ENCODE data around the gene FAM184B. TPM values are rescaled to one million over a fixed set of nuclear protein-coding genes. Genes with fewer than 3 reads are reported as not detected.

Gene FAM184B
- total RNA-seq, 1 donor from 2014 or later: not detected

DNA sequence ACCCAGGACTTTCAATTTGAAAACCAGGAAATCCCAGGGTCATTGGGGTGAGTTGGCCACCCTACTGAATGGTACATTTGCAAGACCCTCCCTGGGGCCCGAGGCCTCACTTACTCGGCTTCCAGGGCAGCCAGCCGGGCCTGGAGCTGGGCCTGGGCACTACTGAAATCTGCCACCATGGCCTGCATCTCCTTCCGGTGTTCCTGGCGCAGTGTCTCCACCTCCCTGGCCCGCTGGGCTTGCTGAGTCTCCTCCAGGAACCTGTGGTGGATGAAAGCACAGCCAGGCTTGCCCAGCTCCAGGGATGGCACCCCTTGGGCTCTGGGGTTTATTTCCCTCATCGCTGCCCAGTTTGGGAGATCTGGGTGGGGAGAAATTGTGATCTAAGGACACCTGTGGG is 142.3 kb downstream of the FAM184B start:
- intact Hi-C loops (cut with micrococcal nuclease): loop anchor here (5.0 kb wide), 1 partner anchor 388 kb away; no protein-coding TSS in a partner anchor

DNA sequence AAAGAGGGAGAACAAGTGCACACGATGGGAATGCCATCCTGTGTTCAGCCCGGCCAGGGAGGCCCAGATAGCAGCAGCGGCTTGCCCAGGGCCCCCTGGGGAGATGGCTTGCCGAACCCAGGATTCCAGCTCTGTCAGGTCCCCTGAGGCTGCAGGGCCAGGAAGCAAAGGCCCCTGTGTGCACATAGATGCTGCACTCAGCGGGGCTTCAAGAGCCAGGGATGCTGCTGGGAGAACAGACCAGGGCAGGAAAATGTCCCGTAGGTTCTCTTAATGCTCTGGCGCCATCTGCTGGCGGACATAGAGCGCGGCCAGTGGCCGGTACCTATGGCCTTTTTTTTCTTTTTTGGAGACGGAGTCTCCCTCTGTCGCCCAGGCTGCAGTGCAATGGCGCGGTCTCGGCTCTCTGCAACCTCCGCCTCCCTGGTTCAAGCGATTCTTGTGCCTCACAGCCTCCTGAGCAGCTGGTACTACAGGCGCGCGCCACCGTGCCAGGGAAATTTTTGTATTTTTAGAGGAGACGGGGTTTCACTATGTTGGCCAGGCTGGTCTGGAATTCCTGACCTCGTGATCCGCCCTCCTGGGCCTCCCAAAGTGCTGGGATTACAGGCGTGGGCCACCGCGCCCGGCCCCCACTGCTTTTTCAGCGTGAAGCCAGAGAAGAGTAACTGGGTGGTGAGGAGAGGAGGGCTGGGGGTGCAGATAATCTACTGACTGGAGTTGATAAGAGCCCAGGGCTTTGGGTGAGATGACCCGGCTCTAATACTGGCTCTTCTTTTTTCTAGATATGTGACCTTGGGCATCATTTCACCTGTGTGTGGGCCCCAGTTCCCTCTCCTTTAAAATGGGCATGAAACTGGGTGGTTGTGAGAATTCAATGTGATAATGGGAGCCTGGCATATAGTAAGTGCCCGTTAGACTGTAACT is 144.5 kb downstream of the FAM184B start:
- intact Hi-C loops (cut with micrococcal nuclease): loop anchor here (1.0 to 5.0 kb wide), 6 partner anchors 23 to 956 kb away; partner anchors contain the start of genes DCAF16, MED28 and NCAPG

DNA sequence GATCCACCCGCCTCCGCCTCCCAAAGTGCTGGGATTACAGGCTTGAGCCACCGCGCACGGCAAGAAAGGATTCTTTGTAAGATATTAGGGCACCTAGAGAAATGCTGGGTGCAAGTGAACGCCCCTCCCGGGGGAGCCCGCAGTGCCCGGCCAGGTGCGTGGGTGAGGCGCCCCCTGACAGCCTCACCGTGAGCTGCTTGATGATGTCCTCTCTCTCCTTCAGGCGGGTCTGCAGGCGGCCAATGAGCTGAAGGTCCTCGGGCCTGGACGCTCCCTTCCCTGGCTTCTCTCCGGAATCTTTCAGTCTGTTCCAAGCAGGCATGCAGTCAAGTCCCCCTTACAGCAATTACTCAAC is 145.1 kb downstream of the FAM184B start:
- intact Hi-C loops (cut with micrococcal nuclease): loop anchor here (2.0 to 5.0 kb wide), 2 partner anchors 174 to 391 kb away; partner anchors contain the start of genes DCAF16 and NCAPG

DNA sequence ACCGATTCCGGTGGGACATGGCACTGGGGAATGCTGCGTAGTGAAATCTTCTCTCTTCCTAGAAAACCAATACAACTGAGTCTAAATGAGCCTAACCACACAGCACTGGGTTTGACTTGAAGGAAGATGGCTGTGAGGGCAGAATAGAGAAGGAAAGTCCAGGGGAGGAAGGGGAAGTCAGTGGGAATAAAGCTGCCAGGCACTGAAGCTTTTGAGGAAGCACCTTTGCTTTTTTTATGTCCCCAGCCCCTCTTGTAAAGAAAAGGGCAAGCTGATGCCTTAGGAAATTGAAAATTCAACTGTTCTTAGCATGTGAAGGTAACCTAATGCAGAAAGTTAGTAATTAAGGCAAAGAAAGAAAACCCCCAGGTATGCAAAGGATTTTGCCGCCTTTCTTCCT is 146.4 kb downstream of the FAM184B start:
- intact Hi-C loops (cut with micrococcal nuclease): loop anchor here (5.0 kb wide), 1 partner anchor 392 kb away; no protein-coding TSS in a partner anchor

DNA sequence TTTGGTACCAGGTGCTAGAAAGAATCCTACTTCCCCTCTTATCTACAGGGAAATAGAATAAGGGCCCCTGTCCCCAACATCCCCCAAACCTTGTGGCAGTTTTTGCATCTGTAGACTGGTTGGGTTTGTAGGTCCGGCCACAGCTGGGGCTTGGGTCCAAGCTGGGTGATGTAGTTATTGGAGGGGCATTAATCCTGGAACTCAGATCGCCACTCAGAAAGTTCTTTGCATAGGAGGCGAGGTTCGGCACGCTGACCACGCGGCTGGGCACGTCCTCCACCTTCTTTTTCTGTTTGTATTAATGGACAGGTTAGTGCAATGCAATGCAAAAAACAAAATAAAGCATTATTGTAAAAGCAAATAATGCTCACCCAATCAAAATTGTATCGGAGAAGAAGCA is 147.8 kb downstream of the FAM184B start:
- intact Hi-C loops (cut with micrococcal nuclease): no loop called here

DNA sequence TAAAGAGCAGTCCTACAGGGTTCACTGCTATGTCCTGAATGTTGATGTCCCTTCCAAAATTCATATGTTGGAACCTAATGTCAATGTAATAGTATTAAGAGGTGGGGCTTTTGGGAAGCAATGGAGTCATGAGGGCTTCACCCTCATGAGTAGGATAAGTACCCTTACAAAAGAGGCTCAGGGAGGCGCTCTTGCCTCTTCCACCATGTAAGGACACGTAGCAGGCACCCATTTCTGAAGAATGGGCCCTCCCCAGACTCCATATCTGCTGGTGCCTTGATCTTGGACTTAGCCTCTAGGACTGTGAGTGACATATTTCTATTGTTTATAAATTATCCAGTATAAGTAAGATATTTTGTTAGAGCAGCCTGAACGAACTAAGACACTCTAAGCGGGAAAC is 151.2 kb downstream of the FAM184B start:
- intact Hi-C loops (cut with micrococcal nuclease): no loop called here

DNA sequence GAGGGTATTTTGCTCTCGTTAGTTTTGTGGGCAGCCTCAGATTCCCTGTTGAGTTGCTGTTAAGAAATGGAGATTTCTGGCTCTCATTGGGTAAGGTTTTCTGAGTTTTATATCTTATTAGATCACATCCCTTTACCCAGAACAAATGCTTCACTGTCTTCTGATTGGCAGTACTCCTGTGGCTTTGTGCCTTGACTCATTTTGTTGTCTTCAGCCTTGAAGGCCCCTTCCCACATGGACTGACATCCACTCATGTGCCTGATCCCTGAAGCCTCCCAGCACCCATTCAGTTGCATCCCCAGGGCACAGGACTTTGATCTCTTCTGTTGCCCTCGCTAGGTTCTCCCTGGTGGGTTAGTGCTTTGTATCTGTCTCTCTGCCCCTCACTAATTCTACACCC is 156.6 kb downstream of the FAM184B start:
- intact Hi-C loops (cut with micrococcal nuclease): no loop called here

DNA sequence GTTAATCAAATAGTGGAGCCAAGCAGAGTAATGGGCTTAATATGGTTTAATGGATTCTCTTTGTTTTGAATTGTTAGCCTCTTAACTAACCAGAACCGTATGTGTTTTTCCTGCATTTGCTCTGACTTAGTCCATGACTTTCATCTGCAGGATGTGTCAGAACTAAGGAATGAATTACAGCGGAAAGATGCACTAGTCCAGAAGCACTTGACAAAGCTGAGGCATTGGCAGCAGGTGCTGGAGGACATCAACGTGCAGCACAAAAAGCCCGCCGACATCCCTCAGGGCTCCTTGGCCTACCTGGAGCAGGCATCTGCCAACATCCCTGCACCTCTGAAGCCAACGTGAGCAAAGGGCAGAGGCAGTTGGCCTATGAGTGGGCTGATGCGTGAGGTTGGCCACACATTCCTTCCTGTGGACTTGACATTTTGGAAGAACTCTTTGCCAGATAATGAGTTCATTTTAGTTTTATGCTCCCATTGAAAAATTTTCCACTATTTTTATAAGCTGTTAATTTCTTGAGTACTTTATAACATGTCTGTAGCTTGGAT is 157.9 kb downstream of the FAM184B start:
- intact Hi-C loops (cut with micrococcal nuclease): loop anchor here (1.0 kb wide), 1 partner anchor 9 kb away; the partner anchor contains the start of gene MED28

DNA sequence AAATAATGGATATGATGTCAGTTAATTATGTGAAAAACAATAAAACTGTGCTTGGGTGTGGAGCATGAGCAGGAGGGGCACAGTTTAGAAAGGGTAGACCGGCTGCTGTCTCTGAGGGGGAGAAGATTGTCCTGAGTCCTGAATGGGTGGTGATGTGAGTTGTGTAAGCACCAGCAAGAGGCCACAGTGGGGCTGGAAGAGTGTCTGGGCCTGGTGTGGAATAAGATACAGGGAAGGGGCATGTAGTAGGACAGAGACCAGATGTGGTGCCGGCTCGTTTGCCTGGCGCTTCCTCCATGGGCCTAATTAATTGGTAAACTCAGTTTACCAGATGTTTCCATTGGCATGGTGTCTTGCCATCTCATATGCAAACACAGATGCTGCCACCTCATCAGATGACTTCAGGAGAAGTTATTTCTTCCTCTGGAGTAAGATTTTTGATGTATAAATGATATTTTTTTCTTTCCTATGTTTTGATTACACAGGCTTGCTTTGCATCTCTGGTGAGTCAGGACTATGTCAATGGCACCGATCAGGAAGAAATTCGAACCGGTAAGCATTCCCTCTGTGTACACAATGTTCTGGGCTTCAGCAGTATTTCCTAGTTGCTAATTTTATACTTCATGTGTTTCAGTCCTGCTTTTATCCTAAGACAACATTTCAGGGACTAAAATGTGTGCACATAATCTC is 161.9 kb downstream of the FAM184B start:
- intact Hi-C loops (cut with micrococcal nuclease): no loop called here

DNA sequence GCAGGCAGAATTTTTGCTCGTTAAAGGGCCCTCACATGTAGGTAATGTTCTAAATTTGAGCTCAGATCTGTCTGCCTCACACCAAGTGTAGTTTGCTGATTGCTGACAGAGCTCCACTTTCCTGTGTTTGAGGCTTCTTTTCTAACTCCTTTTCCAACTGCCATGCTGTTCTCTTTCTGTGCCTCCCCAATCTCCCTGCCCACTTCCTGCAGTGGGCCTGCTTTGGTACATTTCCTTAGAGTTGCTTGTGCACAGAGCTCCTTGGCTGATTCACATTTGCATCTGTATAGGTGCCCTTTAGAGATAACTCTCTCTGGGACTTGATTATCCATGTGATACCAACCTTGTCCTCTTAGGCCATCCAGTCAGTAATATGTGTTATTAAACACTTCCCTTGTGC is 162.5 kb downstream of the FAM184B start:
- intact Hi-C loops (cut with micrococcal nuclease): no loop called here

DNA sequence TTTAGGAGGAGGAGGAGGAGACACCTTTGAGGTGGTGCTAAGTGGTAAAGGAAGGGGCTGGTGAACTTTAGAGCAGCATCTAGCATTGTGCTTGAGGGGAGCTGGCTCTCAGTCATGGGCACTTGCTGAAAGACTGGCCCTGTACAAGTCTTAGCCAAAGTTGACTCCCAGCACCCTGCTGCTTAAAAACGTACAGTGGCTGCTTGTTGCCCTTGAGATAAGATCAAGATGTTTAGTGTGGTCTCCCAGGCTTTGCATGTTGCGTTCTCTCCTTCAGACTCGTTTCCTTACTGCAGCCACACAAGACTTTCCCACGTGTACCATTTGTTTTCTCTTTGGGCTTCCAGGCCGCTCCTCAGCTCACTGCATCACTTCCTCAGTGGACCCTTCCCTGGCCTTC is 165.1 kb downstream of the FAM184B start:
- intact Hi-C loops (cut with micrococcal nuclease): no loop called here

DNA sequence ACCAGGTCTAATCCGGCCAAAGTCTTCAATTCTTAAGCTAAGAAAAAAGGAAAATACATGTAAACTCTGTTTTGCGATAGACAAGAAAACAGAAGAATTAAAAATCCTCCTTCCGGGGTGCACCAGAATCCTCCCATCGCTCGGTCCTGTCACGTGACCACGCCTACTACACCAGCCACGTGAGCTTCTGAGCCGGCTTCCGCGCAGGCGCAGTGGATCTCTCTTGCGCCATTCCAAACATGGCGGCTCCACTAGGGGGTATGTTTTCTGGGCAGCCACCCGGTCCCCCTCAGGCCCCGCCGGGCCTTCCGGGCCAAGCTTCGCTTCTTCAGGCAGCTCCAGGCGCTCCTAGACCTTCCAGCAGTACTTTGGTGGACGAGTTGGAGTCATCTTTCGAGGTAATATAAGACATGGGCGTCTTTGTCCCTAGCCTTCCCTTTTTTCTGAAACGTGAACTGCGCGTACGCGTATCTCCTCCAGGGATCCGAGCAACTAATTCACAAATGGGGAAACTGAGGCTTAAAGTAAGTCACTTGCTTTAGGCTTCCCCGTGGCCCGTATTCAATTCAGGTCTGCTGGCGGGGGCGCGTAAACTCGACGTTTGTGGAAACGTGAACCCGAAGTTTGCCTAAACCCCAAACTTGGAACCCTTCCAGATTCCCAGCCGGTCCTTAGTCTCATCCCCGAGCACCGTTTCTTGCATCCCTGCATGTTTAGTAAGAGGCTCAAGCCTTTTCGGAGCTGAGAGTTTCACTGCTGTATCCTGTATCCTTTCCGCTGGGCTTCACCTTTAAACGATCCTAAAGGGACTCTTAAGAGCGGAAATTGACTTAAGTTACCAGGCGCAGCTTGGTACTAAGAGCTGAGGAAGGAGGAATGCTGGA is 166.8 kb downstream of the FAM184B start, which contains the start of gene MED28:
TSS of gene MED28 (plus strand) at position 226 of the 884 bp plus-strand sequence. CDS start at position 240, 14 bp downstream.
- intact Hi-C loops (cut with micrococcal nuclease): loop anchor here (1.0 to 5.0 kb wide), 11 partner anchors 9 to 979 kb away; partner anchors contain the start of genes DCAF16, LAP3, NCAPG and QDPR

DNA sequence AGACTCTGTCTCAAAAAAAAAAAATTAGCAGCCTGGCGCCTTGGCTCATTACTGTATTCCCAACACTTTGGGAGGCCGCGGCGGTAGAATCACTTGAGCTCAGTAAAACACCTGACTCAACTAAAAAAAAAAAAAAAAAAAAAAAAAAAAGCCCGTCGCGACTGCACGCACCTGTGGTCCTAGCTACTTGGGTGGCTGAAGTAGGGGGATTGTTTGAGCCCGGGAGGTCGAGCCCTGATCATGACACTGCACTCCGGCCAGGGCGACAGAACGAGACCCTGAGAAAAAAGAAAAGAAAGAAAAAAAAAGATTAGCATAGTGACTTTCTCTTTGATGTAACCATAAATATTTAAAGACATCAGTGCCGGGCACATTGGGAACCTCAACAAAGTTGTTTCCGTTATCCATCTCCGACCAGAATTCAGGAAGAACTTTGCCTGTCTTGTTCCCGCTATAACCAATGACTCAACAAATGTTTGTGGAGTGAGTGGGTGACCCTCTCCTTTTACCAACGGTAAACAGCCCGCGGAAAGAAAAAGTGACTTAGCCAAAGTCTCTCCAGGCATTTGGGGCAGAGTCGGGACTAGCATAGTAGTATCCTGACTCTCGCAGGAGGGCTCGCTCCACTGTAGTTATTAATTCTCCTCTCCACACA is 167.5 kb downstream of the FAM184B start:
- intact Hi-C loops (cut with micrococcal nuclease): loop anchor here (1.0 to 5.0 kb wide), 11 partner anchors 9 to 979 kb away; partner anchors contain the start of genes DCAF16, LAP3, NCAPG and QDPR

DNA sequence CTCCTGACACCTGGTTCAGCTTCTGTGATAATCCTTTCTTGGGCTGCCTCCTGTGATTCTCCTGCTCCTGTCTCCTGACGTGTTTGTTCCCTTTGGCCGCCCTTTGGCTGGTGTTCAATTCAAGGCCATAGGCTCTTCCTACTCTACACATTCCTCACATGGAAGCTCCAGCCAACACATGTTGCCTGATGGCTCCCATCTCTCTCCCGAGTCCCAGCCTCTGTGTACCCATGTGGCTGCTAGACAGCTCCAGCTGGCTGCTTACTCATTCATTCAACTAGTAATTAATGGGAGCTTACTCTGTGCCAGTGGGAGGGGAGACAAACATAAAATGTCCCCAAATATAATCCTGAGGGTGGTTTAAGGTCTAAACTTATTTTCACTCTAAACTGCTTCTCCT is 176.2 kb downstream of the FAM184B start:
- intact Hi-C loops (cut with micrococcal nuclease): no loop called here

DNA sequence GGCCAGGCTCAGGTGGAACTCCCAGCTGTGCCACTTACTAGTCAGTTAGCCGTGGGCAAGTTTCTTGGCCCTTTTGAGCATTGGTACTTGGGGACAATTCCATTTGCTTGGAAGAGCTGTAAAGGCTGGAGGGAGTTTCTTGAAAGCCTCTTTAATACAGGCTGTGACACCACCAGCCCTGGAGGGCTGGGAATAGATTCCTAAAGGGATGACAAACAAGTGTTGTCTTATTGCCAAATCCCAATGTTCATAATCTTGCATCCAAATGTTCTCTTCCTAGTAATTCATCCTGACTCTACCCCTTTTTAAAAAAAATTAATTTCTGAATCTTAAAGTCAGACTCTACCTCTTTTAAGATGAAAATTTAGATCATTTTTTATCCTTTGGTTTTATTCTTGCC is 181.6 kb downstream of the FAM184B start:
- intact Hi-C loops (cut with micrococcal nuclease): no loop called here

DNA sequence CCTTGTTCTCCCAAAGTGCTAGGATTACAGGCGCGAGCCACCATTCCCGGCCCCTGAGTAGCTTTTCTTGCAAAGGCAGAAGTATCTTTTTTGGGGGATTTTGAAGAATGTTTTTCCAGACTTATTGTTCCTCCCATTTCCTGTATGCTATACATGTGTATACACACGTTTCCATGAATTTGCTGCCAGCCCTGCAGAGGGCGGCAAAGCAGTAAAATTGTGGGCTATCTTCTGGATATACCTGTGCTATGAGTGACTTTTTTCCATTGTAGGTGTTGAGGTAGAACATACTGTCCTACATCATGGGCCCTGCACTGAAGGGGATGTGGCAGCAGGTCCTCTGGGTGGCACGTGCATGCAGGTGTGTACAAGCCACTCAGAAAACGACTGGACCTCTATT is 183.9 kb downstream of the FAM184B start:
- intact Hi-C loops (cut with micrococcal nuclease): no loop called here

DNA sequence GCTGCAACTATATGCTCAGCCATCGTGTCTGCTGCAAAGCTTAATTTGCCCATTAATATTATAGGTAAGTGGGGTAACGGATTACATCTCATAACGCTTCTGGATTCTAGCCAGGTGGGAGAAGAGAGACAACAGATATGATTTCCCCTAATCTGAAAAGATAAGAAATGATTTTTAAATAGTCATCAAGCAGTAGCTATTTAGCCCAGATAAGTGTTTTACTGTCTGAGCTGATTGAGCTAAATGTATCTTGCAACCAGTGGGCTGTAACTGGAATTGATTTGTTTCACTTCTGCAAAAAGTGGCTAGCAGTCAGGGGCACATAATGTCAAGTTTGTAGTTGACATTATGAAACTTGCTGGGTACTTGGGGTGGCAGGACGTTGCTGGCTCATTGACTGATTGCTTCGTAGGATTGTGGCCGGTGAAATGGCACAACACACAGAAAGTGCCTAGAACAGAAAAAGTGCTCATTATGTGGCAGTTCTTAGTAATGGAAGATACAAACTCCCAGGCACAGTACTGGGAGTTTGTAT is 185.9 kb downstream of the FAM184B start:
- intact Hi-C loops (cut with micrococcal nuclease): no loop called here

DNA sequence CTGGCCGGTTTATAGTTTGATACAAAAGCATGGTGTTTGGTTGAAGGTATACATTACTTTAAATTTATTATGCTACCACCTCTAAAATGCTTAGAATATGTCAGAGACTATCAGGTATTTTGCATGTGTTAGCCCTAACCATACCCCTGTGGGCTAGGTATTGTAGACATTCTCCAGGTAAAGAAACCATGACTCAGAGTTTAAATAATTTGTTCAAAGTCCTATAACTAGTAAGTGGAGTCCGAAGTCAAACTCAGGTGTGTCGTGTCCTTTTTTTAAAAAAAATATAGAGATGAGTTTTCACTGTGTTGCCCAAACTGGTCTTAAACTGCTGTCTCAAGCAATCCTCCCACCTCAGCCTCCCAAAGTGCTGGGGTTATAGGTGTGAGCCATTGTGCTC is 192.1 kb downstream of the FAM184B start:
- intact Hi-C loops (cut with micrococcal nuclease): no loop called here

DNA sequence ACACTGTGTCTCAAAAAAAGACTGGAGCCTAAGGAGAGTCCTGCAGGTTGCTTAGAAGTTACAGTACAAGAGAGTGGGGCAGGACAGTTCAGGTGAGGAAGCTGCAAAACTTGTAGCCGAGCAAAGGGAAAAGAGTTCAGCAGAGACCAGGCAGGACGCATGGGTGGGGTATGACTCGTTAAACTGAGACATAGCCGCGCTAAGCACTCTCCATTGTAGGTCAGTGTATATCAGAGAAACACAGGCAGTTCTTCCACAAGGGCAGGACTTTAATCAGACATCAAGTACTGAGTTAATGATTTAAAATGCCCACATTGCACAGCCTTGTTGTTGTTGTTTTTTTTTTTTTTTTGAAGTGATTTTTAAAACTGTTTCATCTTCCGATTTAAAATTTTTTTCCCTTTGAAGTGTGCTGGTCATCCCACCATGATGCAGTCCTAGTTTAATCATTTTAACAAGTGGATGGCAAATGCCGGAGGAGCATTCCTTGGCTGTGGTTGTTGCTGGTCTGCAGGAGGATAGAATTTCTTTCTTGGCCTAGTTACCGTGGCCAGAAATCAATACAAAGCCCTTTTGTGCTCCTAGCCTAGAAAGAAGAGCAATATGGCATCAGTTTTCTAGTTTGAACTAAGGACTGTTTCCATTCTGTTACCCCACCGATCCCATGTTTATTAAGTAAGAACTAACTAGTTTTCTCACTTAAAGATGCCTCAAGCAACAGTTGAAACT is 194.2 kb downstream of the FAM184B start:
- intact Hi-C loops (cut with micrococcal nuclease): loop anchor here (1.0 kb wide), 1 partner anchor 9 kb away; no protein-coding TSS in a partner anchor
